ENCODE results near the gene LTO1. TPM values are rescaled to one million over a fixed set of nuclear protein-coding genes. Genes with fewer than 3 reads are reported as not detected.

LTO1 gene
- total and polyA plus RNA-seq, 2 experiments from 2014 or later: 20.1 to 23.3 TPM

- TF ChIP-seq REST (IDR thresholded peaks at IDR 0.05; ENCODE audit: unreplicated experiment) (no peak), NANOG (IDR thresholded peaks at IDR 0.05; ENCODE audit: borderline replicate concordance) (no peak), POLR2AphosphoS5 (IDR thresholded peaks at IDR 0.05; ENCODE audit: low read depth) (no peak), STAT1 (IDR thresholded peaks at IDR 0.05; ENCODE audit: unreplicated experiment) (no peak), ZNF114 (CRISPR knock-in tag; IDR thresholded peaks at IDR 0.05) (no peak), CREB1 (CRISPR knock-in tag; IDR thresholded peaks at IDR 0.05; ENCODE audit: low read depth) (no peak), CTCF (conservative IDR thresholded peaks at IDR 0.05; ENCODE audit: low read depth in 2 of 2) (no peak), EZH2 (IDR thresholded peaks at IDR 0.05; ENCODE audit: low read depth, unreplicated experiment) (no peak), EZH2phosphoT487 (IDR thresholded peaks at IDR 0.05; ENCODE audit: unreplicated experiment) (no peak)
Measured at GRCh38 chr11:69686856-69687255, 11.7 kb upstream of the LTO1 start (continued).

GRCh38 chr11:69686452-69686851, 11.3 kb upstream of the LTO1 start:
- Histone ChIP-seq H3K27ac (ENCODE audit: low read depth) (no peak overlapping the region), H3K79me2 (replicated peaks; ENCODE audit: insufficient read depth) (no peaks in the 10 kb centered on the region), H2AFZ (no peak overlapping the region), H3K27me3 (ENCODE audit: insufficient read depth) (peaks cover 7% of the 10 kb centered on the region; the same call in 1 of the 2 replicates), H3K36me3 (ENCODE audit: insufficient read depth) (no peaks in the 10 kb centered on the region), H3K4me2 (no peak overlapping the region), H3F3A (replicated peaks; ENCODE audit: low read depth) (no peaks in the 10 kb centered on the region), H3K9me2 (ENCODE audit: insufficient read depth) (no peaks in the 10 kb centered on the region), H3K4me3 (no peak overlapping the region), H4K20me1 (replicated peaks; ENCODE audit: insufficient read depth) (no peaks in the 10 kb centered on the region), H3K4me1 (ENCODE audit: insufficient read depth) (0 out of 2 replicates have a peak, but pooled peaks cover 5% of the 10 kb centered on the region)
- Mint-ChIP-seq H3K9me3 (no peaks in the 10 kb centered on the region; the same call in 2 of the 3 replicates), H3K4me1 (peaks cover 15% of the 10 kb centered on the region), H3K27ac (no peak overlapping the region), H3K4me3 (no peak overlapping the region), H3K27me3 (ENCODE audit: insufficient read depth, low read depth, poor library complexity) (peaks cover 14% of the 10 kb centered on the region), H3K36me3 (ENCODE audit: low read depth) (no peaks in the 10 kb centered on the region)
- TF ChIP-seq EZH2phosphoT487 (IDR thresholded peaks at IDR 0.05; ENCODE audit: unreplicated experiment): no peak
- no peak for TF ChIP-seq CREB1 (CRISPR knock-in tag; IDR thresholded peaks at IDR 0.05; ENCODE audit: low read depth)
- TF ChIP-seq POLR2AphosphoS5 (IDR thresholded peaks at IDR 0.05; ENCODE audit: low read depth): no peak
- TF ChIP-seq ZNF462 (CRISPR knock-in tag; IDR thresholded peaks at IDR 0.05): no peak
- TF ChIP-seq ZNF331 (CRISPR knock-in tag; IDR thresholded peaks at IDR 0.05; ENCODE audit: low read depth): no peak
- no peak for TF ChIP-seq STAT1 (IDR thresholded peaks at IDR 0.05; ENCODE audit: unreplicated experiment)
- TF ChIP-seq EZH2 (IDR thresholded peaks at IDR 0.05; ENCODE audit: low read depth, unreplicated experiment): no peak
- TF ChIP-seq ZNF114 (CRISPR knock-in tag; IDR thresholded peaks at IDR 0.05): no peak
- DNase-seq (ENCODE audit: low spot score) (no peak), ATAC-seq (peak; percentile 28)

All from GM23338 (cell line).